ENCODE data around the gene GARRE1.

GRCh38 chr19:34284505-34284904 lies 30.2 kb downstream of the GARRE1 start:
- TF ChIP-seq EZH2 (IDR thresholded peaks at IDR 0.05) (no peak), POLR2AphosphoS5 (IDR thresholded peaks at IDR 0.05; ENCODE audit: borderline replicate concordance, low read depth, low read length) (no peak)
